ENCODE measurements around the gene ITM2C. TPM values are rescaled to one million over a fixed set of nuclear protein-coding genes. Genes with fewer than 3 reads are reported as not detected.

ITM2C gene, protein sequence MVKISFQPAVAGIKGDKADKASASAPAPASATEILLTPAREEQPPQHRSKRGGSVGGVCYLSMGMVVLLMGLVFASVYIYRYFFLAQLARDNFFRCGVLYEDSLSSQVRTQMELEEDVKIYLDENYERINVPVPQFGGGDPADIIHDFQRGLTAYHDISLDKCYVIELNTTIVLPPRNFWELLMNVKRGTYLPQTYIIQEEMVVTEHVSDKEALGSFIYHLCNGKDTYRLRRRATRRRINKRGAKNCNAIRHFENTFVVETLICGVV
- total RNA-seq (174 TPM), polyA plus RNA-seq (230 TPM)

DNA sequence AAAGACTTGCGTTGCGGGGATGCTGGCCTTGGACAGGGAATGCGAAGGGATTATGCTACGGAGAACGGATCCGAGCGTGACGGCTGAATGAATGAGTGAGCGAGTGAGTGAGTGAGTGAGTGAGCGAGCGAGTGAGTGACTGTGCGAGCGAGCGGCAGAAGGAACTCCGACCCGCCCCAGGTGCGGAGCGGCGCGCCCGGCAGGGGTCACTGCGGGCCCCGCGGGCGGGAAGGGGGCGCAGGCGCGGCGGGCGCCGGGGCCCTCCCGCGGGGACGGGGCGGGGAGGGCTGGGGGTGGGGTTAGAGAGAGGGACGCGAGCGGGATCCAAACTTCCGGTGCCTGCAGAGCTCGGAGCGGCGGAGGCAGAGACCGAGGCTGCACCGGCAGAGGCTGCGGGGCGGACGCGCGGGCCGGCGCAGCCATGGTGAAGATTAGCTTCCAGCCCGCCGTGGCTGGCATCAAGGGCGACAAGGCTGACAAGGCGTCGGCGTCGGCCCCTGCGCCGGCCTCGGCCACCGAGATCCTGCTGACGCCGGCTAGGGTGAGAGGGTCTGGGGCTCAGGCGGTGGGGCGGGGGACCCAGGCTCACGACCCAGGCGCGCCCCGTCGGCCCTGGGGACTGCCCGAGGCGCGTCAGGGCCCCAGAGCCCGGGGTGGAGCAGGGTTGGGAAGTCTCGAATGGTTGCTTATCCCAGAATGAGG is at the start of gene ITM2C:
ITM2C (plus strand) TSS at position 338 of the 702 bp plus-strand sequence; CDS start at position 422, 84 bp downstream.
- H3K36me3 ChIP-seq (ENCODE audit: insufficient read depth): no peaks in the 10 kb centered on the region
- under 1% methylated on average over 76 of the region's 76 CpGs for WGBS
- DNase-seq (ENCODE audit: extremely low spot score): no peak
- peak within 1 kb of the TSS; percentile 77 for H3K4me3 ChIP-seq (ENCODE audit: low read depth, low read length)
- no peaks in the 10 kb centered on the region for H3K4me1 ChIP-seq (ENCODE audit: insufficient read depth)
- H3K27ac ChIP-seq (ENCODE audit: low read depth): peak within 1 kb of the TSS; percentile 74

DNA sequence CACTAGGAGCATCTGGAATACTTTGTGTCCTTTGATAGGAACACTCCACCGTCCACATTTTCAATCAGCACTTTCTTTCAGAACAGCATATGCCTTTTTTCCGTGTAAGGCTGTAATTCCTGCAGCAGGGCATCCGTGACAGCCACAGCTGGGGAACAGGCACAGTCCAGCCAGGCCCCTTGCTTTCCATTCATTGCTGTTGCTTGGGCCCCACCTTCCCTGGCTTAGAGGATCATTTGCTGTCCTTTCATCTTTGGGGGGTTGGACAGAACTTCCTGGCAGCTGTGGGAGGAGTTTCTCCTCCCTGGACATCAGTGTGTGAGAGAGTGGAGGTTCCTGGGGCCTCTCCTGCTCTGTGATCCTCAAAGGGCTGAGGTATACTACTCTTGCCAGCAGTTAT is 49.7 kb upstream of the ITM2C start:
- Histone ChIP-seq H3K4me3 (ENCODE audit: low read depth, low read length) (no peak overlapping the region), H3K4me1 (ENCODE audit: insufficient read depth) (no peaks in the 10 kb centered on the region), H3K27ac (ENCODE audit: low read depth) (no peak overlapping the region), H3K36me3 (ENCODE audit: insufficient read depth) (no peaks in the 10 kb centered on the region)
- 58% methylated on average over 3 of the region's 3 CpGs for WGBS
- DNase-seq (ENCODE audit: extremely low spot score): no peak

DNA sequence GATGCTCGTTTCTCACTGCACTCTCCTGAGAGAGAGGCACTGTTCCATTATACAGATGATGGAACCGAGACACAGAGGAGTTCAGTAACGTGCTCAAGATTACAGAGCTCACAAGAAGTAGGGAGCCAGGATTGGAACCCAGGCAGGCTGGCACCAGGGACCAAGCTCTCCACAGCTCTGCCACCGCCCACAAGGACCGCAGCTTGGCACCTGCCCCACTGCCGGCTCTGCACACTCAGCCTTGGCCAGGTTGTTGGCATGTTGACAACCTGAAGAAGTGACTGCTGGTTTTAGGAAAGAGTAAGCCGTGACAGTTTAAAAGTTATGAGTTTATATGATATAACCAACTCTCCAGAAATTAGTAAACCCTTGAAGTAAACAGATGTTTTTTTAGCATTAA is 48.0 kb upstream of the ITM2C start:
- no peak overlapping the region for H3K27ac ChIP-seq (ENCODE audit: low read depth)
- no peaks in the 10 kb centered on the region for H3K36me3 ChIP-seq (ENCODE audit: insufficient read depth)
- no peaks in the 10 kb centered on the region for H3K4me1 ChIP-seq (ENCODE audit: insufficient read depth)
- 70% methylated on average over 7 of the region's 7 CpGs for WGBS
- no peak for DNase-seq (ENCODE audit: extremely low spot score)
- no peak overlapping the region for H3K4me3 ChIP-seq (ENCODE audit: low read depth, low read length)

DNA sequence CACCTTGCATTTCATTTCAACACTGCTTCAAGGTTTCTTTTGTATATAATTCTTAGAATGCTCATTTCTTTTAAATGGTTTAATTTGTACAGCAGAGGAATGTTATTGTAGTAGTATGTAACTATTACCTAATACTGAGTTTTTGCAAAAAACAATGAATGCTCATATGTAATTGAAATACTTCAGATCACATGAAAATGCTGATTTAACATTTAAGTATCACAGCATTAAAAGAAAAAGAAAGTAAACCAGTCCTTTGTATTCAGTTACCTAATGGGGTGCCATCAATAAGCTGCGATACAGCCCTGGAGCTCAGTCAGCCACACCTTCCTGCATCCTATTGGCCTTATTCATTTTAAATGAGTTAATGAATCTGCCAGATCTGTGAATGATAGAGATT is 45.3 kb upstream of the ITM2C start:
- no peak overlapping the region for H3K4me3 ChIP-seq (ENCODE audit: low read depth, low read length)
- WGBS: 100% methylated on average over 1 of the region's 1 CpG
- H3K27ac ChIP-seq (ENCODE audit: low read depth): no peak overlapping the region
- no peaks in the 10 kb centered on the region for H3K36me3 ChIP-seq (ENCODE audit: insufficient read depth)
- no peak for DNase-seq (ENCODE audit: extremely low spot score)
- H3K4me1 ChIP-seq (ENCODE audit: insufficient read depth): no peaks in the 10 kb centered on the region

DNA sequence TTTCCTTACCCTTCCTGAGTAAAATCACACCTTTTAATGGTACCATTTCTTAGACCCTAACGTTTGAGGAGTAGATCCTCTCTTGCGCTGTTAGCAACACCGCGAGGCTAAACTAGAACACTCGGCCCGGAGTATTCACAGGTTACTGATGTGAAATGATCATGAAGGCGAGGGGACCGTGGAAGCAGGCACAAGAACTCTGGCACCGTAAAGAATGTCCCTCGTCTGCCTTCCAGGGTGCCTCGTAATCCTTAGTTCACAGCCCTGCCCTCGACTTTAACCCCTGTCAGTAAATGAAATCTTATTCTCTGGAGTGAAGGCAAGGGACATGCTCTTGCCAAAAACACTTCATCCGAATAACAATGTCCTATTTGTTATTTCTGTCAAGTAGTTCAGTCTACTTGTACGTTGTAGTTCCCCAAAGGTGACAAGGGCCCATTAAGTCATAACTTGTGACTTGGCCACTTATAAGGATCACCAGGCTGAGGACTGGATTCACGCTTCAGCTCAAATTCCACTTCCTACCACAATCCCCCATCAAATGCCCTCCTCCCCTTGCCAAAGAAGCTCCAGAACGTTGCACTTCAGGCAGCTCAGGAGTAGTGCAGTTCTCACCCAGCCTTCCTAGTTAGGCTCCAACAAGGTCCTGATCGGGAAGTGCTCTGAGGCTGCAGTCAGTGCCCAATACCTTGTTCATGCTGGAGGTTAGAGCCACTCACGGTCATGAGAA is 43.3 kb upstream of the ITM2C start:
- H3K36me3 ChIP-seq (ENCODE audit: insufficient read depth): no peaks in the 10 kb centered on the region
- no peak for DNase-seq (ENCODE audit: extremely low spot score)
- no peak overlapping the region for H3K4me3 ChIP-seq (ENCODE audit: low read depth, low read length)
- 74% methylated on average over 18 of the region's 18 CpGs for WGBS
- H3K27ac ChIP-seq (ENCODE audit: low read depth): no peak overlapping the region
- H3K4me1 ChIP-seq (ENCODE audit: insufficient read depth): no peaks in the 10 kb centered on the region

DNA sequence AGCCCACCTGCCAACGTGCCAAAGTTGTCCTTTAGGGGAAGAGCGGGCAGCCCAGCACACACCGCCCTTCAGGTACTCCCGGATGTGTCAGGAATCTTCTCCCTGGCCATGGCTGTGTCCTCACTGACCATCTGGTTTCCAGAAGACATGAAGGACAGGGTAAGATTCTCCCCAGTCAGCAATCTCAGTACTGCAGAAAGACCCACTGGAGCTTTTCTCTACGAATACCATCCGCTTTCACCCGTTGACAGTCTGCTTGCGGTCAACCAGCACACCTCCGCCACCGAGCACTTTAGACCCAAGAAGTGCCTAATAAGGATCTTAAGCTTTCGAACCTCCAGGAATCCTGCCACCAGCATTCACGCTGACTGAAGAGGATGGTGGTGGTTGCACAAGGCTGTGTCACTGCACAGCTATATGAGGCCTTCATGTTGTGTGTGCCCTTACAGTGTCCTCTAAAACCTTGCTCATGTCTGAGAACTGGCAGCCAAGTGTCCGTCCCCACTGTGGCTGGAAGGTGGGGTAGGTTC is 42.7 kb upstream of the ITM2C start:
- H3K27ac ChIP-seq (ENCODE audit: low read depth): no peak overlapping the region

DNA sequence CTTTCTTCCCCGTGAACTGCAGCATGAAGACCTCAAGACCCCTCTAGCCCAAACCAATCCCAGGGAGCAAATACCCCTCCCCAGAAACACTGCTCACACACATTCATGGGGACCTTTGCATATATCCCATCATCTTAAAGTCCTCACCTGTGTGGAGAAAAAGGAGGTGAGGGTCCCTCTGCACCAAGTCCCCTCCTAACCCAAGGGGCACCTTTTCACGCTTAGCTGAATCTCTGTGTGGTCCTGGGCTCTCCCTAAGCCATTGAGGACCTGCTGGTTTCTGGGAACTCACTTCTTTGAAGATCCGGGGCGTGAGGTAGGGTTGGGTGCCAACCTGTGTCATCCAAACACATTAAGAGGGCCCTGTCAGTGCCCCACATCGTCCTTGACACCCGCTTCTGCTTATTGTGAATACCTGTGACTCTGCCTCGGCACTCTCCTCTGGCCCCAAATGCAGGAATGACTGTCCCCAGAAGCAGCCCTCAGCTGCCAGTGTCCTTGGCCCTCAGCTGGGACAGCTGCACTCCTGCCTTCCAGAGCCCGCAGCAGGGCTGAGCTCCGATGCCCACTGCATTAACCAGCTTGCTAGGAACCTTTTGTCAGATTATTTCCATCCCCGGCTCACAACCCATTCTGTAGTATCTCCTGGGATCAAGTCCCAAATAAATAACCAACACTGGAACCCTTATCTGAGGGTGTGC is 41.3 kb upstream of the ITM2C start:
- 77% methylated on average over 10 of the region's 10 CpGs for WGBS
- no peak overlapping the region for H3K4me3 ChIP-seq (ENCODE audit: low read depth, low read length)
- no peaks in the 10 kb centered on the region for H3K36me3 ChIP-seq (ENCODE audit: insufficient read depth)
- DNase-seq (ENCODE audit: extremely low spot score): no peak
- H3K27ac ChIP-seq (ENCODE audit: low read depth): no peak overlapping the region
- H3K4me1 ChIP-seq (ENCODE audit: insufficient read depth): no peaks in the 10 kb centered on the region

More for the DNA sequence above, 42.7 kb upstream of the ITM2C start:
- no peak for DNase-seq (ENCODE audit: extremely low spot score)
- H3K36me3 ChIP-seq (ENCODE audit: insufficient read depth): no peaks in the 10 kb centered on the region
- no peak overlapping the region for H3K4me3 ChIP-seq (ENCODE audit: low read depth, low read length)
- WGBS: 94% methylated on average over 13 of the region's 13 CpGs
- no peaks in the 10 kb centered on the region for H3K4me1 ChIP-seq (ENCODE audit: insufficient read depth)

DNA sequence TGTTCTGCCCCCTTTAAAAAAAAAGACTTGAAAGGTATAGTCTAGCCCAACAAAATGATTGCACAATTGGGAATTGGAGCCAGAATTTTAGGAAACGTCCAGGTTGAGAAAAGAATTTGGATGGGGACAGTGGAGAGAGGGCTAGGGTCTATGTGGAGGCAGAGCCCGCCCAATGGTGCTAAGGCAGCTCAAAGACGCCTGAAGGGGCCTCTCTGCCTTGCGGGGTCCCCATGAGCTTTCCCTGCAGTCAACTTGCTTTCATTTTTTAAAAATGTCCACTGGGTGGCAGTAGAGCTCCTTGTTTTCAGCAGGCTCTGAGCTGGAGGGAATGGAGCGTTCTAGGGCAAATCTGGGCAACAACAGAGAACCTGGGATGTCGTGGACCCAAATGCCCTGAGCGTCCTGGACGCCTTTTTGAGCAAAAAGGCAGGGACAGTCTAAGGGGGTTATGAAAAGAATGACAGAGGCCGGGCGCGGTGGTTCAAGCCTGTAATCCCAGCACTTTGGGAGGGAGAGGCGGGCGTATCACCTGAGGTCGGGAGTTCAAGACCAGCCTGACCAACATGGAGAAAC is 40.2 kb upstream of the ITM2C start:
- H3K4me1 ChIP-seq (ENCODE audit: insufficient read depth): no peaks in the 10 kb centered on the region
- WGBS: 25% methylated on average over 14 of the region's 14 CpGs
- H3K4me3 ChIP-seq (ENCODE audit: low read depth, low read length): no peak overlapping the region
- DNase-seq (ENCODE audit: extremely low spot score): peak; percentile 74
- no peak overlapping the region for H3K27ac ChIP-seq (ENCODE audit: low read depth)
- H3K36me3 ChIP-seq (ENCODE audit: insufficient read depth): no peaks in the 10 kb centered on the region

DNA sequence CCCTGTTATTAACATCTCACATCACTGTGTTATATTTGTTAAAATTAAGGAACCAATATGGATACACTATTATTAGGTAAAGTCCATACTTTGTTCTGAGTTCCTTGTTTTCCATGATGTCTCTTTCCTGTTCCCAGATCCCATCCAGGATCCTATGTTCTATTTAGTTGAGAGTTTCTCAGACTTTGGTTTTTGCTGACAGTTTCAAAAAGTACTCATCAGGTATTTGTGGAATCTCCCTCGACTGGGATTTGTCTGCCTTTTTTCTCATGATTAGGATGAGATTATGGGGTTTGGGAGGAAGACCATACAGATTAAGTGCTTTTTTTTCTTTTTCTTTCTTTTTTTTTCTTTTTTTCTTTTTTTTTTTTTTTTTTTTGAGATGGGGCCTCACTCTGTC is 39.4 kb upstream of the ITM2C start:
- WGBS: 55% methylated on average over 1 of the region's 1 CpG
- H3K36me3 ChIP-seq (ENCODE audit: insufficient read depth): no peaks in the 10 kb centered on the region
- DNase-seq (ENCODE audit: extremely low spot score): no peak
- H3K4me3 ChIP-seq (ENCODE audit: low read depth, low read length): no peak overlapping the region
- no peaks in the 10 kb centered on the region for H3K4me1 ChIP-seq (ENCODE audit: insufficient read depth)
- no peak overlapping the region for H3K27ac ChIP-seq (ENCODE audit: low read depth)

DNA sequence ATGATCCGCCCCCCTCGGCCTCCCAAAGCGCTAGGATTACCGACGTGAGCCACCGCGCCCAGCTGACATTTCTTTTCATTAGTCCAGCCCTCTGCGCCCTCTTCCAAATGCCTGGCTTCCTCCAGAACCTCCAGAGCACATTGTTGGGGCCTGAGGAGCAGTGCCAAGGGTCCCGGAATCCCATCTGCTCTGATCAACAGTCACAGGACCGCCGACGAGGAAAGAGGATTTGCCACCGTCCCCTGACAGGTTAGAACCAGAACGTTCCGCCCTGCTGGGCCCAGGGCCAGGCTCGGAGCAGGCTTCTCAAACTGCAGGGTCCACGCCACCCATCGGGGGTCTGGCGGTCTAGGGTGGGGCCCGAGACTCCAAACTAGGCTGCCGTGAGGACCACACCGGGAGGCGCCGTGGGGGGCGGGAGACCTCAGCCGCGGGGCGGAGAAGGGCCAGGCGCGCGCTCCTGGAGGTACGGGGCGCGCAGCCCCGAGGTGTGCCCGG is 36.9 kb upstream of the ITM2C start:
- no peak for DNase-seq (ENCODE audit: extremely low spot score)
- Histone ChIP-seq H3K4me3 (ENCODE audit: low read depth, low read length) (peak overlapping the region; percentile 26), H3K4me1 (ENCODE audit: insufficient read depth) (no peaks in the 10 kb centered on the region), H3K27ac (ENCODE audit: low read depth) (no peak overlapping the region), H3K36me3 (ENCODE audit: insufficient read depth) (no peaks in the 10 kb centered on the region)
- 27% methylated on average over 36 of the region's 36 CpGs for WGBS

DNA sequence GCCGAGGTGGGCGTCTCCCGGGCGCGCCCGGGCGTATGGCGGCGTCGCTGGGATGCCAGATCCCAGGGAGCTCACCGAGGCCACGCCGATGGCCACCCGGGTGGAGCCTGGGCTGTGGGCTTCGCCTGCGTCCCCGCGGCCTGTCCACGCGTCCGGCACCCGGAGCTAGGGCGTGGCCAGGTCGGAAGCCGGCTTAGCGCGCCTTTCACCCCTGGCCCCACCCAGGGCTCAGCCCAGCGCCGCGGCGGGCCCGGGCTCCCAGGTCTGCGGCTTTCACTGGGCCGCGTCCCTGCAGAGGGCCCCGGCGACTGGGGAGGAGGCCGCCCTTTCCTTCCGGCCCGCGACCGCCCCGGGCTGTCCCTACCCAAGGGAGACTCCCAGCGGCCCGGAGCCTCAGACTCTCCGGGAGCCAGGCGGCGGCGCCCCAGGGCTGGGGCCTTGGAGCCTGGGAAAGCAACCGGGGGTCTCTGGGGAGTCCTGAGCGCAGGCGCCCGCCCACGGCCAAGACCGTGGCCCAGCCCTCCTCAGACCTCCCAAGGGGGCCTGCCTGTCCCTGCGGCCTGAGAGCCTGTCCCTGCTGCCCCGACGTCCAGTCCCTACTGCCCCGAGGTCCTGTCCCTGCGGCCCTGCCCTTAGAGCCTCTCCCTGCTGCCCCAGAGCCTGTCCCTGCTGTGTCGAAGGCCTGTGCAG is 36.3 kb upstream of the ITM2C start:
- H3K4me3 ChIP-seq (ENCODE audit: low read depth, low read length): peak overlapping the region; percentile 26
- no peaks in the 10 kb centered on the region for H3K4me1 ChIP-seq (ENCODE audit: insufficient read depth)
- no peak for DNase-seq (ENCODE audit: extremely low spot score)
- H3K27ac ChIP-seq (ENCODE audit: low read depth): no peak overlapping the region
- no peaks in the 10 kb centered on the region for H3K36me3 ChIP-seq (ENCODE audit: insufficient read depth)
- WGBS: 15% methylated on average over 61 of the region's 61 CpGs

DNA sequence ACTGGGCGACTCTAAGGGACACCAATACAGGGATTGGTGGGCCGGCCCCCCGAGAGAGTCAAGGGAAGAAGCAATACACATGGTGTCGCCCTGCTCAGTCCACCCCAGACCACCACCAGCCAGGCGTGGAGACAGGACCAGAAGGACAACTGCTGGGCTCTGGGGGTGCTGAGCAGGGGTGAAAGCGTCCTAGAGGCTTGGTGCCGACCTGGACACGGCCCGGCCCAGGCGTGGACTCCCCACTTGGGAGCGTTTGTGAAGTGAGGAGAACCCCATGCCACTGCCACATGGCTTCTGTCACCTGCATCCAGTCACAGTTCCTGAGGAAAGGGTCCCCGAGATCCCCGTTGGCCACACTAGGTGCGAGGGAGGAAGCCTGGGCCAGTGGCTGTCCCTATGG is 35.4 kb upstream of the ITM2C start:
- H3K4me3 ChIP-seq (ENCODE audit: low read depth, low read length): no peak overlapping the region
- 98% methylated on average over 14 of the region's 14 CpGs for WGBS
- H3K4me1 ChIP-seq (ENCODE audit: insufficient read depth): no peaks in the 10 kb centered on the region
- no peak for DNase-seq (ENCODE audit: extremely low spot score)
- no peaks in the 10 kb centered on the region for H3K36me3 ChIP-seq (ENCODE audit: insufficient read depth)
- H3K27ac ChIP-seq (ENCODE audit: low read depth): no peak overlapping the region

All from urinary bladder (tissue), 4 donors.